Measurements from ENCODE around the gene FRG1.
"Not testable (repeated sequence)": the region's sequence is repeated elsewhere in the genome, so short reads cannot be mapped to it uniquely, and the experiment has no call there.

FRG1 gene

DNA sequence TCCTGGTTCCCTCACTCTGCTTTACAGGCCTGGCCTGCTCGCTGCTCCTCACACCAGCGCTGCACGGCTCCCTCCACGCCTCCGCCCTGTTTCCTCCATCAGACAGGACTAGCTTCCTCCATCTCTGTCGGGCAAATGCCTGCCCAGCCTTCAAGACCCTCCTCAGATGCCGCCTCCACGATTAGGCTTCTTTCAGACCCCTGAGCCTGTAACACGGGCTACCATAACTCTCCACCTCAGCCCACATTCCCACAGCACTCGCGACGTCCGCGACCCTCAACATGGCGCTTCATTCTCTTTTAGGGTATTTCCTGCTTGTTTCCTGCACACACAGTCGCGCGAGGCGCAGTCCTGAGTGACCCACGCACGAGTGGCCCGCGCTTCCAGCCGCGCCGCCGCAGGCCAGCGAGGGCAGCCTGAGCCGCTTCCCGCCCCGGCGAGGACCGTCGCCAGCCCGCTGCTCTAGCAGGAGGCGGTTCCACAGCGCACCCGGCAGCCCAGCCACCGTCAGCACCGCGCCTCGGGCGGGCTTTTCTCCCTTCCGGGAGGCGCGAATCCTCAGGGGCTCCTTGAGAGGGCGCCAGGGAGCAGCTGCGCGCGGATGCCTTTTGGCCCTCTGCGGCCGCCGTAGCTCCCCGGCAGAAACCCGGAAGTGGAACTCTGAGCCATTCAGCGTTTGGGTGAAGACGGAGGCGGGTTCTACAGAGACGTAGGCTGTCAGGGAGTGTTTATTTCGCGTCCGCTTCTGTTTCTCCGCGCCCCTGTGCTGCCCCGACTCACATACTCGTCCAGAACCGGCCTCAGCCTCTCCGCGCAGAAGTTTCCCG is at the start of gene FRG1:
Gene FRG1, plus strand, starts transcription at position 695 of the 827 bp plus-strand sequence. CDS start 138 bp downstream, outside the sequence.
- Histone ChIP-seq H3K4me3 (ENCODE audit: low read depth, low read length) (peak within 1 kb of the TSS; percentile 95), H3K36me3 (ENCODE audit: control insufficient read depth, insufficient read depth, low read length) (no peaks in the 10 kb centered on the region), H3K27me3 (ENCODE audit: control insufficient read depth, insufficient read depth, low read length) (no peaks in the 10 kb centered on the region), H3K9ac (ENCODE audit: low read depth, low read length) (peak within 1 kb of the TSS; percentile 79), H3K4me1 (ENCODE audit: control insufficient read depth, insufficient read depth, low read length) (no peaks in the 10 kb centered on the region), H3K9me3 (ENCODE audit: control insufficient read depth, insufficient read depth, low read length) (no peaks in the 10 kb centered on the region)

- H3K27me3 ChIP-seq (ENCODE audit: control insufficient read depth, insufficient read depth, low read length) = no peaks in the 10 kb centered on the region
- H3K9ac ChIP-seq (ENCODE audit: low read depth, low read length) = no peak overlapping the region
- no peaks in the 10 kb centered on the region for H3K9me3 ChIP-seq (ENCODE audit: control insufficient read depth, insufficient read depth, low read length)
- no peaks in the 10 kb centered on the region for H3K36me3 ChIP-seq (ENCODE audit: control insufficient read depth, insufficient read depth, low read length)
- no peak overlapping the region for H3K4me3 ChIP-seq (ENCODE audit: low read depth, low read length)
- no peaks in the 10 kb centered on the region for H3K4me1 ChIP-seq (ENCODE audit: control insufficient read depth, insufficient read depth, low read length)
Observed at GRCh38 chr4:189897667-189898066, 43.0 kb upstream of the FRG1 start.

DNA sequence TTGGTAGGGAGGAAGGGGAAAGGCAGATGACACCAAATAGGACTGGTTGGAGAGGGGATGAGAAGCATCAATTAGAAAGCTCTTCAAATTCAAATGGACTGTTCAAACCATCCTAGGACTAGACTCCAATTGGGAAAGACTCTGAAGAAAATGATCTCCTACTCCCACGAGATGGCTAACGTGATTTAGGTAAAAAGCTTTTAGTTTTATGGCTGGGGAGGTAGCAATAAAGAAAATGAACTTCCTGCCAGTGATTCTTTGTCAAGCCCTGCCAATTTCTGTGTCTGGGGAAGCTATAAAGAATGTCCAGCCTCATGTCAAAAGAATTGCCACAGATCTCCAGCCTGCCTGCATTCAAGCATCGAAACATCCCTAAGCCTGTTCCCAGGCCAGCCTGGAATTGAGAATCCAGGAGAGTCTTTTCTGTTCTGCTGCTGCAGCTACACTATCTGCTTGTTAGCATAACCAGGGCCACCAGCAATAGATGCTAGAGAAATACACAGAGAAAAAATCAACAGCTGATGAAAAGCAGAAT is 41.1 kb upstream of the FRG1 start:
- H3K27me3 ChIP-seq (ENCODE audit: control insufficient read depth, insufficient read depth, low read length) = not testable (repeated sequence)

DNA sequence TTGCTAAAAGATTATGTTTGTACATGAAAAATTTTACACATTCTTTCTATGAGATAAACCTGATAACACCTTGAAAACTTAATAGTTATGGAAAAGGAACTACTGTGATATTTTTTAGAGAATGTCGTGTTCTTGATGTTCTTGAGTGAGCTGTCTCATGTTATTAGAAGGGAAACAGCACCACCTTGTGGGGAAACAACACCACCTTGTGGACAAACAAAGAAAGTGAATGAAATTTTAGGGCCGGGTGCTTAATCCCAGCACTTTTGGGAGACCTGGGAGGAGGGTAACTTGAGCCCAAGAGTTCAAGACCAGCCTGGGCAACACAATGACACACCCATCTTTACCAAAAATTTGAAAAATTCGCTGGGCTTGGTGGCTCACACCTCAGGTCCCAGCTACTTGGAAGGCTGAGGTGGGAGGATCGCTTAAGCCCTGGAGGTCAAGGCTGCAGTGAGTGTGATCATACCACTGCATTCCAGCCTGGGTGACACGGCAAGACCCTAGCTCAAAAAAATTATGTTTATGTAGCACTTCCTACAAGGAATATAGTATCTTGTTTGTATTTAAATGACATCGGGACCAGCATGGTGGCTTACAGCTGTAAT is 36.1 kb upstream of the FRG1 start:
- not testable (repeated sequence) for H3K9ac ChIP-seq (ENCODE audit: low read depth, low read length); H3K9me3 ChIP-seq (ENCODE audit: control insufficient read depth, insufficient read depth, low read length); H3K27me3 ChIP-seq (ENCODE audit: control insufficient read depth, insufficient read depth, low read length); H3K4me3 ChIP-seq (ENCODE audit: low read depth, low read length); H3K36me3 ChIP-seq (ENCODE audit: control insufficient read depth, insufficient read depth, low read length); H3K4me1 ChIP-seq (ENCODE audit: control insufficient read depth, insufficient read depth, low read length)

More for the DNA sequence above, 41.1 kb upstream of the FRG1 start:
- not testable (repeated sequence) for H3K36me3 ChIP-seq (ENCODE audit: control insufficient read depth, insufficient read depth, low read length); H3K9me3 ChIP-seq (ENCODE audit: control insufficient read depth, insufficient read depth, low read length); H3K4me1 ChIP-seq (ENCODE audit: control insufficient read depth, insufficient read depth, low read length); H3K4me3 ChIP-seq (ENCODE audit: low read depth, low read length); H3K9ac ChIP-seq (ENCODE audit: low read depth, low read length)

- Histone ChIP-seq H3K27me3 (ENCODE audit: control insufficient read depth, insufficient read depth, low read length) (no peaks in the 10 kb centered on the region), H3K4me3 (ENCODE audit: low read depth, low read length) (no peak overlapping the region), H3K9ac (ENCODE audit: low read depth, low read length) (no peak overlapping the region), H3K36me3 (ENCODE audit: control insufficient read depth, insufficient read depth, low read length) (no peaks in the 10 kb centered on the region), H3K9me3 (ENCODE audit: control insufficient read depth, insufficient read depth, low read length) (no peaks in the 10 kb centered on the region), H3K4me1 (ENCODE audit: control insufficient read depth, insufficient read depth, low read length) (no peaks in the 10 kb centered on the region)
Observed at GRCh38 chr4:189912170-189912569, 28.5 kb upstream of the FRG1 start.

- H3K9ac ChIP-seq (ENCODE audit: low read depth, low read length) = no peak overlapping the region
- H3K9me3 ChIP-seq (ENCODE audit: control insufficient read depth, insufficient read depth, low read length) = no peaks in the 10 kb centered on the region
- H3K27me3 ChIP-seq (ENCODE audit: control insufficient read depth, insufficient read depth, low read length) = no peaks in the 10 kb centered on the region
- no peaks in the 10 kb centered on the region for H3K36me3 ChIP-seq (ENCODE audit: control insufficient read depth, insufficient read depth, low read length)
- H3K4me3 ChIP-seq (ENCODE audit: low read depth, low read length) = no peak overlapping the region
- H3K4me1 ChIP-seq (ENCODE audit: control insufficient read depth, insufficient read depth, low read length) = no peaks in the 10 kb centered on the region
Observed at GRCh38 chr4:189917161-189917891, 23.3 kb upstream of the FRG1 start.

DNA sequence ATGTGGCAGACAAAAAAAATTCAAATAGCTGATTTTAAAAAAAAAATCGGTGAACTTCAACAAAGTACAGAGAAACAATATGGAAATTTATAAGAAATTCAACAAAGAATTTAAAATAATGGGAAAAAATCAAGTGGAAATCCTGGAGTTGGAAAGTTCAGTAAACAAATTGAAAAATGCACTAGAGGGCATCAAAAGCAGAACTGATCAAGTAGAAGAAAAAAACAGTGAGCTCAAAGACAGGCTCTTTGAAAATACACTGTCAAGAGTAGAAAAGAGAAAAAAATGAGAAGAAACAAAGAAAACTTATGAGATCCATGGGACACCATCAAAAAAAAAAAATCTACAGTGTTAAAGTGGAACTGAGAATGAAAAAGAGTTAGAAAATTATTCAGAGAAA is 19.6 kb upstream of the FRG1 start:
- no peaks in the 10 kb centered on the region for H3K4me1 ChIP-seq (ENCODE audit: control insufficient read depth, insufficient read depth, low read length)
- H3K36me3 ChIP-seq (ENCODE audit: control insufficient read depth, insufficient read depth, low read length) = no peaks in the 10 kb centered on the region
- H3K27me3 ChIP-seq (ENCODE audit: control insufficient read depth, insufficient read depth, low read length) = no peaks in the 10 kb centered on the region
- H3K4me3 ChIP-seq (ENCODE audit: low read depth, low read length) = no peak overlapping the region
- H3K9me3 ChIP-seq (ENCODE audit: control insufficient read depth, insufficient read depth, low read length) = no peaks in the 10 kb centered on the region
- no peak overlapping the region for H3K9ac ChIP-seq (ENCODE audit: low read depth, low read length)

GRCh38 chr4:189926742-189927141 is 13.9 kb upstream of the FRG1 start:
- H3K36me3 ChIP-seq (ENCODE audit: control insufficient read depth, insufficient read depth, low read length); H3K4me3 ChIP-seq (ENCODE audit: low read depth, low read length); H3K9me3 ChIP-seq (ENCODE audit: control insufficient read depth, insufficient read depth, low read length); H3K4me1 ChIP-seq (ENCODE audit: control insufficient read depth, insufficient read depth, low read length); H3K9ac ChIP-seq (ENCODE audit: low read depth, low read length); H3K27me3 ChIP-seq (ENCODE audit: control insufficient read depth, insufficient read depth, low read length): not testable (repeated sequence)

DNA sequence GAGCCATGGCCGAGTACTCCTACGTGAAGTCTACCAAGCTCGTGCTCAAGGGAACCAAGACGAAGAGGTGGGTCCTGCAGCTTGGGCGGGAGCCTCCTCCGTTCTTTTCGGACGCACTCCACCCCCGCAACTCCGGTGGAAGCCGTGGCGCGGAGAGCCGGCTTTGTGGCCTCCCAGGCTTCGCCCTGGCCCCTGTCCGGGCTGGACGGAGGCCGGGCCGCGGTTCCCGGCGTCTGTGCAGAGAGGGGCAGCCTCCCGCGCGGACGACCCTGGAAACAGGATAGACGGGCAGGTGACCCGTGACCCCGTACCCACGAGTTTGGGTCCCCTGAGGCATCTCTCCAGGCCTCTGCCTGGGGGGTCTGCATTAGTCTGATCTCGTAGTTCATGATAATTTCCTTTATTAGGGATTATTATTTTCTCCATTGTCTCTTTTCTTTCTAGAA is 356 bp downstream of the FRG1 start:
- H3K4me3 ChIP-seq (ENCODE audit: low read depth, low read length) = peak overlapping the region; percentile 95
- H3K27me3 ChIP-seq (ENCODE audit: control insufficient read depth, insufficient read depth, low read length) = no peaks in the 10 kb centered on the region
- H3K9me3 ChIP-seq (ENCODE audit: control insufficient read depth, insufficient read depth, low read length) = no peaks in the 10 kb centered on the region
- no peaks in the 10 kb centered on the region for H3K4me1 ChIP-seq (ENCODE audit: control insufficient read depth, insufficient read depth, low read length)
- H3K9ac ChIP-seq (ENCODE audit: low read depth, low read length) = peak overlapping the region; percentile 79
- no peaks in the 10 kb centered on the region for H3K36me3 ChIP-seq (ENCODE audit: control insufficient read depth, insufficient read depth, low read length)

GRCh38 chr4:189942412-189942811 is 1.7 kb downstream of the FRG1 start:
- H3K9ac ChIP-seq (ENCODE audit: low read depth, low read length); H3K36me3 ChIP-seq (ENCODE audit: control insufficient read depth, insufficient read depth, low read length); H3K4me3 ChIP-seq (ENCODE audit: low read depth, low read length); H3K27me3 ChIP-seq (ENCODE audit: control insufficient read depth, insufficient read depth, low read length); H3K4me1 ChIP-seq (ENCODE audit: control insufficient read depth, insufficient read depth, low read length); H3K9me3 ChIP-seq (ENCODE audit: control insufficient read depth, insufficient read depth, low read length): not testable (repeated sequence)

- not testable (repeated sequence) for H3K9ac ChIP-seq (ENCODE audit: low read depth, low read length); H3K9me3 ChIP-seq (ENCODE audit: control insufficient read depth, insufficient read depth, low read length); H3K36me3 ChIP-seq (ENCODE audit: control insufficient read depth, insufficient read depth, low read length); H3K4me3 ChIP-seq (ENCODE audit: low read depth, low read length); H3K27me3 ChIP-seq (ENCODE audit: control insufficient read depth, insufficient read depth, low read length); H3K4me1 ChIP-seq (ENCODE audit: control insufficient read depth, insufficient read depth, low read length)
Observed at GRCh38 chr4:189944077-189944476, 3.4 kb downstream of the FRG1 start.
